Erythroblast (primary cell): Measurements from ENCODE around the gene GALNT9.

Experiments
- GATA1 ChIP-seq: IDR thresholded peaks from 2 replicates; pipeline ENCODE4 v1.6.1; 2011; ENCODE audit warnings: low read depth, mild to moderate bottlenecking, control low read depth, low read length, moderate library complexity
- POLR2A ChIP-seq: IDR thresholded peaks from 2 replicates; pipeline ENCODE4 v1.6.1; 2011; ENCODE audit warnings: mild to moderate bottlenecking, low read length

DNA sequence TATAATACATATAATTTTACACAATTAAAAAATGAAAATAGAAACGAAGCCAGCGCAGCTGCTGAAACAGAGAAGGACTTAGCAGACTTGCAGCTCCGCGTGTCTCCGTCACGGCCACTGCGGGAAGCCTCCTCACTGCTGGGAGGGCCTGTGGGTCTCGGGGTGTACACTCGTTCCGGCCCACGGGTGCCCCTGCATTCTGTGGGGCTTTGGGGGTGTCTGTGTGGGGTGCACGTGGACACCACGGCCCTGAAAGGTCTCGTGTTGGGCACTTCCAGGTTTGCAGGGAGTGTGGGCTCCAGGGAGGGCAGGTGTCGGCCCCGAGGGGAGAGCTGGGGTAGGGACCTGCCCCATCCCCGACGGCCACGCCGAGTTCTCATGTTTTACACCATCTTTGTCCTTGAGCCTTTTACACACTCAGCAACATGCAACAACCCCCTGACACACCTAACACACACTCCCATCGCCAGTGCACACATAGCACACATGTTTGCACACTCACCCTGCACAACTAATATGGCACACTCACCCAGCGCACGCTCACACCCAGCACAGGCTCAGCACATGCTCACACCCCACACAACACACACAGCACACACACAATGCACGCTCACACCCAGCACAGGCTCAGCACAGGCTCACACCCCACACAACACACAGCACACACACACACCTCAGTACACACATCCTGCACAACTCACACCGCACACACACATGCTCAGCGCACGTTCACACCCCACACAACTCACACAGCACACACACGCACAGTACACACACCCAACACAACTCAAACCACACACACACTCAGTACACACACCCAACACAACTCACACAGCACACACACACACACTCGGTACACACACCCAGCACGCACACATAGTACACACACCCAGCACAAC lies 148.5 kb downstream of the GALNT9 start:
- TF ChIP-seq POLR2A (no peak), GATA1 (no peak)
